ENCODE measurements around the gene MINDY1. TPM values are rescaled to one million over a fixed set of nuclear protein-coding genes. Genes with fewer than 3 reads are reported as not detected.

Gene MINDY1
- total and polyA plus RNA-seq, 9 of the 15 experiments (the other 6 are each of a cell fraction or from before 2014, with no cell fraction given) = 0.49 to 11.0 (median 6.0) TPM

DNA sequence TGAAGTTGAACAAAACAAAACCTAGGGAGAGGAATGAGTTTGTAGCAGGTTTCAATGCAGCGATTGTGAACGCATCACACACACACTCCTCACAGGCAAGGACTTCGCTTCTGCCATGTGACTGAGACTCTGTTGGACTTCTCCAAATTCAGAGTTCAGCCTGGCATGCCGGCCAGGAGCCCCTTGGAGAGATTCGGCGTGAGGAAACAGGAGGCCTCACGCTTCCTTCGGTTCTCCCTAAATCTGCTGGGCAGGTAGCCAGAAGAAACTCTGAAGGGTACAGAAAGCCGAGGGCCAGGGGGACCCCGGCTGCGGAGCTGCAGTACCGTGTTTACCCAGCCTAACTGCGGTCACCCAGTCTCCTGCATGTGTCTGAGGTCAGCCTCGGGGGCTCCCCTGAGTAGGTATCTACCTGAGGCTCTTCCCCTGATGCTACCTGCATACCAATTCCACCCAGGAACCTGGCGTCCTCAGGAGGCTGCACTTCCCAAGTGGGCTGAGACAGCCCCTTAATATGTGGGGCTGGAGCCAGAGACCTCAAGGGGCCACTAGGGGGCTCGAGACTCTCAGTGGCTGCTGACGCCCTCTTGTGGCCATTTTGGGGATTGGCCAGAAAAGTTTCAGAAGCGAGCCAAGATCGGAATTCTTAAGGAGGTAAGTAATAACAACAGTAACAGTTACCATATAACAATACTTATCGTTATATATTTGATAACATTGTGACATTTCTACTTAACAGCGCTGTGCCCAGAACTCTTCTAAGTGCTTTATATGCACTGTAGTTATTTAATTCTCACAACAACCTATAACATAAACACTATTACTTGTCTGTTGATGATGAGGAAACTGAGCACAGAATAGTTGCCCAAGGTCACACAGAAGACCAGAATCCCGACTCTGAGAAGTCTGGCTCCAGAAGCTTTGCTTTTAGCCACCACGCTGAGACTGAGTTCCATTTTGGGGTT, 27.3 kb downstream of the MINDY1 start (continued):
- TF ChIP-seq KAT8 (IDR thresholded peaks at IDR 0.05; ENCODE audit: low read depth) (no peak), KDM1A (IDR thresholded peaks at IDR 0.05) (no peak), ASH1L (IDR thresholded peaks at IDR 0.05; ENCODE audit: borderline replicate concordance, low read depth, partially characterized antibody) (no peak), ZNF354B (CRISPR knock-in tag; IDR thresholded peaks at IDR 0.05) (no peak), MTF1 (CRISPR knock-in tag; IDR thresholded peaks at IDR 0.05; ENCODE audit: borderline replicate concordance) (no peak), RBFOX2 (IDR thresholded peaks at IDR 0.05; ENCODE audit: low read depth, low read length) (peak; percentile 56), HIVEP1 (CRISPR knock-in tag; IDR thresholded peaks at IDR 0.05) (0 out of 2 replicates have a peak, but pooled peaks have one; percentile 22), HDAC6 (IDR thresholded peaks at IDR 0.05; ENCODE audit: low read depth, low read length) (no peak), POLR2B (IDR thresholded peaks at IDR 0.05; ENCODE audit: low read depth, partially characterized antibody) (no peak), MAZ (CRISPR knock-in tag; conservative IDR thresholded peaks at IDR 0.05 in 1 of 2, IDR thresholded peaks at IDR 0.05 in 1 of 2) (peak; percentile 58 to 86; a peak in 3 of 4 replicates), ZNF311 (CRISPR knock-in tag; IDR thresholded peaks at IDR 0.05) (no peak), SP1 (CRISPR knock-in tag; IDR thresholded peaks at IDR 0.05) (peak; percentile 80), KAT7 (CRISPR knock-in tag; IDR thresholded peaks at IDR 0.05; ENCODE audit: borderline replicate concordance) (no peak), TARDBP (IDR thresholded peaks at IDR 0.05) (no peak), NFATC3 (IDR thresholded peaks at IDR 0.05) (no peak), FOXK1 (CRISPR knock-in tag; IDR thresholded peaks at IDR 0.05; ENCODE audit: borderline replicate concordance) (peak; percentile 79; the same call in 1 of the 2 replicates), SETDB1 (IDR thresholded peaks at IDR 0.05; ENCODE audit: low read length) (no peak), TEAD2 (tag; IDR thresholded peaks at IDR 0.05) (no peak), NFYB (IDR thresholded peaks at IDR 0.05; ENCODE audit: extremely low read depth, insufficient read length) (no peak), ELF2 (CRISPR knock-in tag; IDR thresholded peaks at IDR 0.05) (0 out of 2 replicates have a peak, but pooled peaks have one; percentile 19), SMAD1 (IDR thresholded peaks at IDR 0.05; ENCODE audit: low read depth, low read length, partially characterized antibody) (no peak), BRCA1 (IDR thresholded peaks at IDR 0.05) (no peak), BRCA1 (CRISPR knock-in tag; IDR thresholded peaks at IDR 0.05) (no peak), ZNF384 (IDR thresholded peaks at IDR 0.05; ENCODE audit: low read depth, low read length) (peak; percentile 65; the same call in 1 of the 2 replicates)
- TF ChIP-seq, protein P1, sequence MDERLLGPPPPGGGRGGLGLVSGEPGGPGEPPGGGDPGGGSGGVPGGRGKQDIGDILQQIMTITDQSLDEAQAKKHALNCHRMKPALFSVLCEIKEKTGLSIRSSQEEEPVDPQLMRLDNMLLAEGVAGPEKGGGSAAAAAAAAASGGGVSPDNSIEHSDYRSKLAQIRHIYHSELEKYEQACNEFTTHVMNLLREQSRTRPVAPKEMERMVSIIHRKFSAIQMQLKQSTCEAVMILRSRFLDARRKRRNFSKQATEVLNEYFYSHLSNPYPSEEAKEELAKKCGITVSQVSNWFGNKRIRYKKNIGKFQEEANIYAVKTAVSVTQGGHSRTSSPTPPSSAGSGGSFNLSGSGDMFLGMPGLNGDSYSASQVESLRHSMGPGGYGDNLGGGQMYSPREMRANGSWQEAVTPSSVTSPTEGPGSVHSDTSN (CRISPR knock-in tag; IDR thresholded peaks at IDR 0.05; ENCODE audit: low read depth) = no peak
- TF ChIP-seq, protein P1 (tag; conservative IDR thresholded peaks at IDR 0.05; ENCODE audit: low read depth) = no peak
- TF ChIP-seq, protein P2, sequence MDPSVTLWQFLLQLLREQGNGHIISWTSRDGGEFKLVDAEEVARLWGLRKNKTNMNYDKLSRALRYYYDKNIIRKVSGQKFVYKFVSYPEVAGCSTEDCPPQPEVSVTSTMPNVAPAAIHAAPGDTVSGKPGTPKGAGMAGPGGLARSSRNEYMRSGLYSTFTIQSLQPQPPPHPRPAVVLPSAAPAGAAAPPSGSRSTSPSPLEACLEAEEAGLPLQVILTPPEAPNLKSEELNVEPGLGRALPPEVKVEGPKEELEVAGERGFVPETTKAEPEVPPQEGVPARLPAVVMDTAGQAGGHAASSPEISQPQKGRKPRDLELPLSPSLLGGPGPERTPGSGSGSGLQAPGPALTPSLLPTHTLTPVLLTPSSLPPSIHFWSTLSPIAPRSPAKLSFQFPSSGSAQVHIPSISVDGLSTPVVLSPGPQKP (CRISPR knock-in tag; IDR thresholded peaks at IDR 0.05) = no peak

All from K562 (cell line).